H1 (cell line): Measurements from ENCODE around the gene MIDN. TPM values are rescaled to one million over a fixed set of nuclear protein-coding genes. Genes with fewer than 3 reads are reported as not detected.

ENCODE experiments used
- RFX5 ChIP-seq: IDR thresholded peaks from 2 replicates; pipeline ENCODE4 v1.6.1; 2011; ENCODE audit warnings: low read depth, low read length, improper control_type of control experiment, borderline replicate concordance
- polyA plus RNA-seq, 7 experiments: library from polyadenylated mRNA; depleted of rRNA in 3 of 7; stranded (reverse) in 5 of 7; unstranded in 2 of 7; fragments of >200 nt in 5 of 7; fragments of 200-250 nt in 2 of 7; gene quantifications; 1 replicate in 5 of 7; 2 replicates in 1 of 7; 4 replicates in 1 of 7; pipeline versions ENCODE4 v1.2.1 to v1.2.3, GENCODE V29; 2011 to 2013; ENCODE audit warnings: missing spikeins in 2 of 7, mixed read lengths in 2 of 7
- total RNA-seq: library from RNA; stranded (reverse); fragmentation: NEBNext Ultra II Directional; extraction: Animal tissue kit (Norgen Biotek cat#: 25700); gene quantifications from 2 replicates; pipeline ENCODE4 v1.2.1, GENCODE V29; 2021
- TF ChIP-seq, protein P1 (sequence below): IDR thresholded peaks from 2 replicates; pipeline ENCODE4 v1.6.1; 2012; ENCODE audit warnings: inconsistent platforms

Gene MIDN
- total and polyA plus RNA-seq, 2 of the 8 experiments (the other 6 are each of a cell fraction or from before 2014, with no cell fraction given), result 39.8 to 159 TPM

DNA sequence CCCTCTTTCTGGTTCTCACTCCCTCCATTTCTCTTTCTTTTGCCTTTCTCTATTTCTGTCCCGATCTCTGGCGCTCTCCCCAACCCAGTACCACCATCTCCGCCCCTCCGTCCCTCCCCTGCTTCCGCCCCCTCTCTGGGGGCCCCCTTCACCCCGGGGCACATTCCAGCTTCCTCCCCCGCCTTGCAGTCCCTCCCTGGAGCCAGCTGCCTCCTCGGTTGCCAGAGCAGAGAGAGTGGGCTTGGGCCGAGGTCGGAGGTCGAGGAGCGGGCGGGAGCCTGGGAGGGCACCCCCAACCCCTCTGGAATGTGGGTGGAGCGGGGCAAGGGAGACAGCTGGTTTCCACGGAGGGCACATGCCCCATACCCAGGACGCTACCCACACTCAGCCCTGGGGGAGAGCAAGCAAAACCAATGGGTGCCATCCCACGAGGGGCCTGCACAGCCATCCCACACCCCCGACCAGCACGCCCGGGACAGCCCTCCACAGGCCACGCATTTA, 14.3 kb downstream of the MIDN start (continued):
- TF ChIP-seq, protein P1, sequence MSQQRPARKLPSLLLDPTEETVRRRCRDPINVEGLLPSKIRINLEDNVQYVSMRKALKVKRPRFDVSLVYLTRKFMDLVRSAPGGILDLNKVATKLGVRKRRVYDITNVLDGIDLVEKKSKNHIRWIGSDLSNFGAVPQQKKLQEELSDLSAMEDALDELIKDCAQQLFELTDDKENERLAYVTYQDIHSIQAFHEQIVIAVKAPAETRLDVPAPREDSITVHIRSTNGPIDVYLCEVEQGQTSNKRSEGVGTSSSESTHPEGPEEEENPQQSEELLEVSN, result no peak
- TF ChIP-seq RFX5, result no peak
- TF ChIP-seq, all 59 proteins: peak for 7
